ENCODE measurements around the gene KRT33B. TPM values are rescaled to one million over a fixed set of nuclear protein-coding genes. Genes with fewer than 3 reads are reported as not detected.

Gene KRT33B
- total RNA-seq, 1 donor from 2014 or later, result not detected

- intact Hi-C loops (cut with micrococcal nuclease), result no loop called here
- Mint-ChIP-seq H3K4me1 (ENCODE audit: low read depth) (no peaks in the 10 kb centered on the region), H3K36me3 (ENCODE audit: low read depth) (no peaks in the 10 kb centered on the region), H3K27me3 (ENCODE audit: low read depth) (peaks cover 2% of the 10 kb centered on the region), H3K4me3 (ENCODE audit: low read depth) (no peak overlapping the region), H3K9me3 (peaks cover 1% of the 10 kb centered on the region), H3K27ac (no peak overlapping the region)
- DNase-seq (ENCODE audit: low spot score), result no peak
These were observed 44.5 kb downstream of the KRT33B start for GRCh38 chr17:41325126-41325525.

GRCh38 chr17:41324180-41325075, 45.2 kb downstream of the KRT33B start:
- Mint-ChIP-seq H3K9me3 (peaks cover 8% of the 10 kb centered on the region), H3K27me3 (ENCODE audit: low read depth) (peaks cover 5% of the 10 kb centered on the region), H3K27ac (no peak overlapping the region), H3K36me3 (ENCODE audit: low read depth) (no peaks in the 10 kb centered on the region), H3K4me3 (ENCODE audit: low read depth) (no peak overlapping the region), H3K4me1 (ENCODE audit: low read depth) (no peaks in the 10 kb centered on the region)
- intact Hi-C loops (cut with micrococcal nuclease), result no loop called here
- DNase-seq (ENCODE audit: low spot score), result no peak

GRCh38 chr17:41322903-41323895, 46.4 kb downstream of the KRT33B start:
- peaks cover 10% of the 10 kb centered on the region for H3K9me3 Mint-ChIP-seq
- no peaks in the 10 kb centered on the region for H3K4me1 Mint-ChIP-seq (ENCODE audit: low read depth)
- H3K4me3 Mint-ChIP-seq (ENCODE audit: low read depth), result no peak overlapping the region
- intact Hi-C loops (cut with micrococcal nuclease), result no loop called here
- H3K27ac Mint-ChIP-seq, result no peak overlapping the region
- DNase-seq (ENCODE audit: low spot score), result no peak
- H3K27me3 Mint-ChIP-seq (ENCODE audit: low read depth), result peaks cover 3% of the 10 kb centered on the region
- no peaks in the 10 kb centered on the region for H3K36me3 Mint-ChIP-seq (ENCODE audit: low read depth)

GRCh38 chr17:41322094-41322902, 47.3 kb downstream of the KRT33B start:
- H3K4me1 Mint-ChIP-seq (ENCODE audit: low read depth), result no peaks in the 10 kb centered on the region
- intact Hi-C loops (cut with micrococcal nuclease), result no loop called here

GRCh38 chr17:41318231-41318630, 51.4 kb downstream of the KRT33B start:
- H3K4me1 Mint-ChIP-seq (ENCODE audit: low read depth), result no peaks in the 10 kb centered on the region
- intact Hi-C loops (cut with micrococcal nuclease), result no loop called here

More at GRCh38 chr17:41322094-41322902, 47.3 kb downstream of the KRT33B start:
- Mint-ChIP-seq H3K27me3 (ENCODE audit: low read depth) (peaks cover 3% of the 10 kb centered on the region), H3K36me3 (ENCODE audit: low read depth) (no peaks in the 10 kb centered on the region), H3K27ac (no peak overlapping the region), H3K4me3 (ENCODE audit: low read depth) (no peak overlapping the region), H3K9me3 (peaks cover 10% of the 10 kb centered on the region)
- no peak for DNase-seq (ENCODE audit: low spot score)

GRCh38 chr17:41315814-41316445, 53.7 kb downstream of the KRT33B start:
- intact Hi-C loops (cut with micrococcal nuclease), result no loop called here
- Mint-ChIP-seq H3K27ac (no peak overlapping the region), H3K4me1 (ENCODE audit: low read depth) (peaks cover 3% of the 10 kb centered on the region), H3K4me3 (ENCODE audit: low read depth) (no peak overlapping the region), H3K36me3 (ENCODE audit: low read depth) (no peaks in the 10 kb centered on the region), H3K27me3 (ENCODE audit: low read depth) (peaks cover 9% of the 10 kb centered on the region), H3K9me3 (peaks cover 10% of the 10 kb centered on the region)
- DNase-seq (ENCODE audit: low spot score), result no peak

More at GRCh38 chr17:41318231-41318630, 51.4 kb downstream of the KRT33B start:
- Mint-ChIP-seq H3K9me3 (peaks cover 10% of the 10 kb centered on the region), H3K36me3 (ENCODE audit: low read depth) (no peaks in the 10 kb centered on the region), H3K27ac (no peak overlapping the region), H3K27me3 (ENCODE audit: low read depth) (peaks cover 9% of the 10 kb centered on the region), H3K4me3 (ENCODE audit: low read depth) (no peak overlapping the region)
- no peak for DNase-seq (ENCODE audit: low spot score)

- no peak for DNase-seq (ENCODE audit: low spot score)
- Mint-ChIP-seq H3K9me3 (peaks cover 10% of the 10 kb centered on the region), H3K27ac (no peak within 1 kb of the TSS), H3K4me3 (ENCODE audit: low read depth) (no peak within 1 kb of the TSS), H3K27me3 (ENCODE audit: low read depth) (peaks cover 9% of the 10 kb centered on the region), H3K36me3 (ENCODE audit: low read depth) (no peaks in the 10 kb centered on the region), H3K4me1 (ENCODE audit: low read depth) (peaks cover 4% of the 10 kb centered on the region)
- intact Hi-C loops (cut with micrococcal nuclease), result no loop called here
These were observed 54.3 kb downstream of the KRT33B start, which contains the start of gene KRTAP17-1 for GRCh38 chr17:41315204-41315794. Gene KRTAP17-1 (minus strand): TSS chr17:41315710. CDS start chr17:41315650, 60 bp downstream.

Other genes starting within 250 kb of the KRT33B start
- not detected in 2 replicates for gene KRTAP4-12, start 245.6 kb downstream of the KRT33B start, total RNA-seq
- gene KRTAP4-6, start 229.3 kb downstream of the KRT33B start, total RNA-seq, result not detected in 2 replicates
- gene KRTAP4-5, start 220.0 kb downstream of the KRT33B start, total RNA-seq, result not detected in 2 replicates
- not detected in 2 replicates for gene KRTAP4-4, start 209.1 kb downstream of the KRT33B start, total RNA-seq
- not detected in 2 replicates for gene KRTAP4-3, start 201.6 kb downstream of the KRT33B start, total RNA-seq
- gene KRTAP4-2, start 191.6 kb downstream of the KRT33B start, total RNA-seq, result not detected in 2 replicates
- not detected in 2 replicates for gene KRTAP4-1, start 184.9 kb downstream of the KRT33B start, total RNA-seq
- not detected in 2 replicates for gene KRTAP9-1, start 179.9 kb downstream of the KRT33B start, total RNA-seq
- not detected in 2 replicates for gene KRTAP9-2, start 143.2 kb downstream of the KRT33B start, total RNA-seq
- not detected in 2 replicates for gene KRTAP9-3, start 137.4 kb downstream of the KRT33B start, total RNA-seq
- gene KRTAP9-8, start 131.8 kb downstream of the KRT33B start, total RNA-seq, result not detected in 2 replicates
- not detected in 2 replicates for gene KRTAP9-4, start 120.1 kb downstream of the KRT33B start, total RNA-seq
- not detected in 2 replicates for gene KRTAP9-9, start 114.4 kb downstream of the KRT33B start, total RNA-seq
- not detected in 2 replicates for gene KRTAP9-6, start 104.4 kb downstream of the KRT33B start, total RNA-seq
- gene KRTAP9-7, start 94.1 kb downstream of the KRT33B start, total RNA-seq, result not detected in 2 replicates
- not detected in 2 replicates for gene KRTAP29-1, start 67.0 kb downstream of the KRT33B start, total RNA-seq
- gene KRTAP16-1, start 60.5 kb downstream of the KRT33B start, total RNA-seq, result not detected in 2 replicates
- gene KRTAP17-1, start 54.1 kb downstream of the KRT33B start, total RNA-seq, result not detected in 2 replicates
- not detected in 2 replicates for gene KRT33A, start 19.0 kb downstream of the KRT33B start, total RNA-seq
- gene KRT34, start 12.5 kb upstream of the KRT33B start, total RNA-seq, result not detected in 2 replicates
- not detected in 2 replicates for gene KRT31, start 27.8 kb upstream of the KRT33B start, total RNA-seq
- gene KRT37, start 54.8 kb upstream of the KRT33B start, total RNA-seq, result not detected in 2 replicates
- not detected in 2 replicates for gene KRT38, start 71.2 kb upstream of the KRT33B start, total RNA-seq
- gene KRT32, start 97.6 kb upstream of the KRT33B start, total RNA-seq, result not detected in 2 replicates
- gene KRT35, start 111.3 kb upstream of the KRT33B start, total RNA-seq, result not detected in 2 replicates
- gene KRT36, start 120.1 kb upstream of the KRT33B start, total RNA-seq, result not detected in 2 replicates
- not detected in 2 replicates for gene KRT13, start 135.8 kb upstream of the KRT33B start, total RNA-seq
- gene KRT15, start 149.1 kb upstream of the KRT33B start, total RNA-seq, result not detected in 2 replicates
- gene KRT19, start 158.5 kb upstream of the KRT33B start, total RNA-seq, result not detected in 2 replicates
- not detected in 2 replicates for gene KRT9, start 202.2 kb upstream of the KRT33B start, total RNA-seq
- gene KRT14, start 217.1 kb upstream of the KRT33B start, total RNA-seq, result not detected in 2 replicates
- not detected in 2 replicates for gene KRT16, start 243.0 kb upstream of the KRT33B start, total RNA-seq

Data from activated T-helper 2 cell treated with anti-CD3 and anti-CD28 coated beads, Interferon-gamma antibody, Interleukin-2, Interleukin-4, amounts not matched to agents 10 μg/mL and 5 μg/mL and 100 μg/mL, durations not matched to agents 14 hours and 24 hours and 36 hours (primary cell).